CD14-positive monocyte (primary cell): Measurements from ENCODE around the gene GALNTL6. TPM values are rescaled to one million over a fixed set of nuclear protein-coding genes. Genes with fewer than 3 reads are reported as not detected.

ENCODE experiments used
- DNase-seq, 3 donors: peaks; one replicate each; pipeline ENCODE4 v3.0.0-alpha.2; 2011 to 2022
- H2AFZ ChIP-seq: 2 replicates; pipeline ENCODE4 v1.6.0; 2012; ENCODE audit warnings: mild to moderate bottlenecking, low read depth, low read length, inconsistent platforms; ENCODE audit not compliant: insufficient read depth, poor library complexity, severe bottlenecking
- H3K27ac ChIP-seq, 2 donors: 1 replicate in 1 of 2; 2 replicates in 1 of 2; pipeline ENCODE4 v1.5.1; 2012 to 2013; ENCODE audit warnings: low read length in 2 of 2, control low read depth in 1 of 2, inconsistent platforms in 1 of 2, low read depth in 1 of 2, mild to moderate bottlenecking in 1 of 2
- H3K27me3 ChIP-seq, 2 donors: one replicate each; pipeline versions ENCODE4 v1.6.0 to v1.6.1; 2011 to 2013; ENCODE audit warnings: low read length in 2 of 2; ENCODE audit not compliant: control insufficient read depth in 2 of 2, insufficient read depth in 2 of 2
- H3K36me3 ChIP-seq, 2 donors: replicated peaks in 1 of 2; 1 replicate in 1 of 2; 2 replicates in 1 of 2; pipeline versions ENCODE4 v1.5.1 to v1.6.1; 2012 to 2013; ENCODE audit warnings: low read length in 2 of 2, control low read depth in 1 of 2, inconsistent platforms in 1 of 2, mild to moderate bottlenecking in 1 of 2; ENCODE audit not compliant: insufficient read depth in 2 of 2, control insufficient read depth in 1 of 2
- H3K4me1 ChIP-seq, 2 donors: 1 replicate in 1 of 2; 2 replicates in 1 of 2; pipeline versions ENCODE4 v1.5.1 to v1.6.1; 2012 to 2013; ENCODE audit warnings: low read length in 2 of 2, control low read depth in 1 of 2, inconsistent platforms in 1 of 2, mild to moderate bottlenecking in 1 of 2, moderate library complexity in 1 of 2; ENCODE audit not compliant: insufficient read depth in 2 of 2, control insufficient read depth in 1 of 2
- H3K4me2 ChIP-seq: replicated peaks from 2 replicates; pipeline ENCODE3; 2012; ENCODE audit warnings: low read length, moderate library complexity, mild to moderate bottlenecking; ENCODE audit not compliant: poor library complexity, severe bottlenecking; ENCODE audit errors: extremely low read depth
- H3K4me3 ChIP-seq, 3 experiments: fragments of 200-600 bp in 1 of 3; sonication (generic) in 1 of 3; replicated peaks in 1 of 3; 1 replicate in 2 of 3; 2 replicates in 1 of 3; pipeline ENCODE4 v1.5.1; 2011 to 2013; ENCODE audit warnings: low read length in 3 of 3, mild to moderate bottlenecking in 3 of 3, control low read depth in 2 of 3, low read depth in 2 of 3, inconsistent platforms in 1 of 3, moderate library complexity in 1 of 3
- H3K79me2 ChIP-seq: 2 replicates; pipeline ENCODE4 v1.6.0; 2012; ENCODE audit warnings: mild to moderate bottlenecking, control low read depth, inconsistent platforms, low read length, moderate library complexity; ENCODE audit not compliant: insufficient read depth
- H3K9ac ChIP-seq: 2 replicates; pipeline ENCODE4 v1.6.0; 2017; ENCODE audit warnings: low read length, mild to moderate bottlenecking; ENCODE audit not compliant: insufficient read depth, poor library complexity, severe bottlenecking
- H3K9me3 ChIP-seq, 2 donors: replicated peaks in 1 of 2; 1 replicate in 1 of 2; 2 replicates in 1 of 2; pipeline versions ENCODE4 v1.5.1 to v1.6.1; 2012 to 2013; ENCODE audit warnings: low read length in 2 of 2, control low read depth in 1 of 2; ENCODE audit not compliant: control insufficient read depth in 1 of 2, insufficient read depth in 1 of 2
- H4K20me1 ChIP-seq: 2 replicates; pipeline ENCODE4 v1.6.0; 2012; ENCODE audit warnings: mild to moderate bottlenecking, low read length, control low read depth, moderate library complexity; ENCODE audit not compliant: insufficient read depth
- H3K27ac Mint-ChIP-seq, 7 donors: one replicate each; pipeline ENCODE4 v1.8.0; 2020; ENCODE audit warnings: mild to moderate bottlenecking in 7 of 7, mixed read lengths in 7 of 7, moderate library complexity in 6 of 7, inconsistent platforms in 2 of 7
- H3K27me3 Mint-ChIP-seq, 3 donors: one replicate each; pipeline ENCODE4 v1.8.0; 2021 to 2022; ENCODE audit warnings: low read depth in 3 of 3, mild to moderate bottlenecking in 3 of 3, mixed read lengths in 3 of 3, moderate library complexity in 3 of 3, inconsistent platforms in 1 of 3
- H3K36me3 Mint-ChIP-seq, 2 donors: one replicate each; pipeline ENCODE4 v1.8.0; 2020; ENCODE audit warnings: mixed read lengths in 2 of 2, inconsistent platforms in 1 of 2, mild to moderate bottlenecking in 1 of 2
- H3K4me1 Mint-ChIP-seq: one replicate; pipeline ENCODE4 v1.8.0; 2020; ENCODE audit warnings: mild to moderate bottlenecking, mixed read lengths
- H3K4me3 Mint-ChIP-seq, 2 donors: one replicate each; pipeline ENCODE4 v1.8.0; 2020; ENCODE audit warnings: mild to moderate bottlenecking in 2 of 2, mixed read lengths in 2 of 2, moderate library complexity in 1 of 2
- H3K9me3 Mint-ChIP-seq, 7 donors: one replicate each; pipeline ENCODE4 v1.8.0; 2020 to 2022; ENCODE audit warnings: mixed read lengths in 7 of 7, mild to moderate bottlenecking in 6 of 7, moderate library complexity in 6 of 7, inconsistent platforms in 2 of 7
- WGBS: methylation state at CpG from one replicate; pipeline ENCODE4 v1.1.5; 2013; ENCODE audit warnings: missing lambda C conversion rate; ENCODE audit not compliant: insufficient coverage; 5-methylcytosine and 5-hydroxymethylcytosine counted together
- intact Hi-C, 2 donors: fragments of 100-400 bp; cut with micrococcal nuclease; formaldehyde crosslinking; loops; one replicate each; pipeline versions ENCODE4 v1.15.0 to v1.15.1; 2023
- polyA plus RNA-seq, 3 donors: library from polyadenylated mRNA; depleted of rRNA in 1 of 3; unstranded in 2 of 3; stranded (reverse) in 1 of 3; fragments of 300-500 nt in 2 of 3; fragments of >200 nt in 1 of 3; fragmentation: Illumina TruSeq in 2 of 3; gene quantifications; 1 replicate in 2 of 3; 2 replicates in 1 of 3; pipeline ENCODE4 v1.2.3, GENCODE V29; 2012 to 2021
- TF ChIP-seq, protein P1 (sequence below): fragments of 200-600 bp; IDR thresholded peaks from one replicate; pipeline ENCODE4 v1.8.0; 2022; ENCODE audit warnings: antibody characterized with exemption, mild to moderate bottlenecking

The GALNTL6 gene
- polyA plus RNA-seq, 3 donors: 0.05 TPM; not detected in 2

DNA sequence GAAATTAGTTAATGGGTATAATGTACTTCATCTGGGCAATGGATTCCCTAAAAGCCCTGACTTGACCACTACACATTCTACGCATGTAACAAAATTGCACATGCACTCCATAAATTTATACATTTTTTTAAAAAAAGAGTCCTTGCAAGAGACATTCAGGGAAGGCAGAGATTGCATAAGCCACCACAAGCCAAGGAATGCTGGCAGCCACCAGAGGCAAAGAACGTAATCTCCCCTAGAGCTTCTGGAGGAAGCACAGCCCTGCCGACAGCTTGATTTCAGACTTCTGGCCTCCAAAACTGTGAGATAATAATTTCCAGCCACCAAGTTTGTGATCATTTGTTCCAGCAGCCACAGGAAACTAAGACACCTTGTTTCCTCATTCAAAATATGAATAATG is 1169.8 kb downstream of the GALNTL6 start:
- H3K4me1 ChIP-seq: no peaks in the 10 kb centered on the region

DNA sequence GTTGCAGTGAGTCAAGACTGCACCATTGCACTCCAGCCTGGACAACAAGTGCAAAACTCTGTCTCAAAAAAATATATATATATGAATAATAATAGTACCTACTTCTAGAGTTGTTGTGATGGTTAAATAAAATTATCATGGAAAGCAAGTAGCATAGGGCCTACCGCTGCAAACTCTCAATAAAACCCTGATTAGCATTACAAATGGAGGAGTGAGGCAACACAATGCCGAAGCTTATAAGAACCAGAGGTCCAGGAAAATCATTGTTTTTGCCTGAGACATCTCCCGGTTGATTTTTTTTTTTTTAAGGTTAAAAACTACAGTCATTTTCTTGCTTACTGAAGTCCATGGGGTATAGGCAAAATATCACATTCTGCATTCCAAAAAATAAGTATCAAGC is 1170.4 kb downstream of the GALNTL6 start:
- H3K4me2 ChIP-seq: no peak overlapping the region
- no peaks in the 10 kb centered on the region for H4K20me1 ChIP-seq
- peaks cover 6% of the 10 kb centered on the region for H3K4me1 Mint-ChIP-seq
- no peak overlapping the region for H3K4me3 ChIP-seq
- H3K4me3 Mint-ChIP-seq: no peak overlapping the region
- no peak overlapping the region for H2AFZ ChIP-seq
- no peaks in the 10 kb centered on the region for H3K27me3 Mint-ChIP-seq
- no peak overlapping the region for H3K27ac Mint-ChIP-seq
- no peaks in the 10 kb centered on the region for H3K79me2 ChIP-seq
- no CpG with 5 or more reads among the region's 3 CpGs for WGBS
- DNase-seq: no peak
- peaks cover 1 to 10% of the 10 kb centered on the region in 2 donors for H3K9me3 ChIP-seq
- TF ChIP-seq, protein P1, sequence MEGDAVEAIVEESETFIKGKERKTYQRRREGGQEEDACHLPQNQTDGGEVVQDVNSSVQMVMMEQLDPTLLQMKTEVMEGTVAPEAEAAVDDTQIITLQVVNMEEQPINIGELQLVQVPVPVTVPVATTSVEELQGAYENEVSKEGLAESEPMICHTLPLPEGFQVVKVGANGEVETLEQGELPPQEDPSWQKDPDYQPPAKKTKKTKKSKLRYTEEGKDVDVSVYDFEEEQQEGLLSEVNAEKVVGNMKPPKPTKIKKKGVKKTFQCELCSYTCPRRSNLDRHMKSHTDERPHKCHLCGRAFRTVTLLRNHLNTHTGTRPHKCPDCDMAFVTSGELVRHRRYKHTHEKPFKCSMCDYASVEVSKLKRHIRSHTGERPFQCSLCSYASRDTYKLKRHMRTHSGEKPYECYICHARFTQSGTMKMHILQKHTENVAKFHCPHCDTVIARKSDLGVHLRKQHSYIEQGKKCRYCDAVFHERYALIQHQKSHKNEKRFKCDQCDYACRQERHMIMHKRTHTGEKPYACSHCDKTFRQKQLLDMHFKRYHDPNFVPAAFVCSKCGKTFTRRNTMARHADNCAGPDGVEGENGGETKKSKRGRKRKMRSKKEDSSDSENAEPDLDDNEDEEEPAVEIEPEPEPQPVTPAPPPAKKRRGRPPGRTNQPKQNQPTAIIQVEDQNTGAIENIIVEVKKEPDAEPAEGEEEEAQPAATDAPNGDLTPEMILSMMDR: no peak
- intact Hi-C loops: no loop called here
- H3K36me3 Mint-ChIP-seq: no peaks in the 10 kb centered on the region
- H3K27ac ChIP-seq: no peak overlapping the region
- no peaks in the 10 kb centered on the region for H3K36me3 ChIP-seq
- H3K9ac ChIP-seq: no peak overlapping the region
- no peaks in the 10 kb centered on the region for H3K4me1 ChIP-seq
- H3K9me3 Mint-ChIP-seq: peaks cover 3 to 13% (median 11%) of the 10 kb centered on the region in 7 donors
- H3K27me3 ChIP-seq: no peaks in the 10 kb centered on the region

More for the DNA sequence above, 1169.8 kb downstream of the GALNTL6 start:
- H3K4me2 ChIP-seq: no peak overlapping the region
- no peaks in the 10 kb centered on the region for H3K27me3 Mint-ChIP-seq
- H4K20me1 ChIP-seq: no peaks in the 10 kb centered on the region
- 90% methylated on average over 2 of the region's 3 CpGs for WGBS
- no peak overlapping the region for H3K4me3 ChIP-seq
- H3K27ac ChIP-seq: no peak overlapping the region
- intact Hi-C loops: no loop called here
- H3K36me3 ChIP-seq: no peaks in the 10 kb centered on the region
- H3K27ac Mint-ChIP-seq: no peak overlapping the region
- TF ChIP-seq, protein P1: no peak
- H3K4me3 Mint-ChIP-seq: no peak overlapping the region
- H3K4me1 Mint-ChIP-seq: peaks cover 6% of the 10 kb centered on the region
- peaks cover 0 to 6% of the 10 kb centered on the region in 2 donors for H3K9me3 ChIP-seq
- peaks cover 0 to 10% (median 7%) of the 10 kb centered on the region in 7 donors for H3K9me3 Mint-ChIP-seq
- H2AFZ ChIP-seq: no peak overlapping the region
- H3K79me2 ChIP-seq: no peaks in the 10 kb centered on the region
- DNase-seq: no peak
- no peaks in the 10 kb centered on the region for H3K27me3 ChIP-seq
- no peak overlapping the region for H3K9ac ChIP-seq
- H3K36me3 Mint-ChIP-seq: no peaks in the 10 kb centered on the region
